Gastrocnemius medialis (tissue), 4 donors: Measurements from ENCODE around the gene ST6GALNAC2.

ENCODE experiments used
- CTCF ChIP-seq, 5 experiments: fragments of 450-650 bp in 3 of 5; fragments of 200-600 bp in 2 of 5; sonication (generic) in 2 of 5; IDR thresholded peaks in 4 of 5; conservative IDR thresholded peaks in 1 of 5; 1 replicate in 4 of 5; 2 replicates in 1 of 5; pipeline ENCODE4 v1.5.1; 2016 to 2019; ENCODE audit warnings: antibody characterized with exemption in 5 of 5, mild to moderate bottlenecking in 3 of 5, moderate library complexity in 3 of 5
- POLR2A ChIP-seq, 2 donors: fragments of 450-650 bp; IDR thresholded peaks; one replicate each; pipeline ENCODE4 v1.6.1; 2017; ENCODE audit warnings: antibody characterized with exemption in 2 of 2, mild to moderate bottlenecking in 2 of 2, moderate library complexity in 2 of 2

- TF ChIP-seq POLR2A (IDR thresholded peaks at IDR 0.05), result no peak
- no peak for TF ChIP-seq CTCF (IDR thresholded peaks at IDR 0.05 in 4 of 5, conservative IDR thresholded peaks at IDR 0.05 in 1 of 5)
Measured at GRCh38 chr17:76566613-76566943, 19.1 kb downstream of the ST6GALNAC2 start.
